ENCODE measurements around the gene LARP4B. TPM values are rescaled to one million over a fixed set of nuclear protein-coding genes. Genes with fewer than 3 reads are reported as not detected.

Gene LARP4B
- total and polyA plus RNA-seq, 2 donors (not counting 1 experiment from before 2014, with no cell fraction given) = 35.6 to 129 TPM

DNA sequence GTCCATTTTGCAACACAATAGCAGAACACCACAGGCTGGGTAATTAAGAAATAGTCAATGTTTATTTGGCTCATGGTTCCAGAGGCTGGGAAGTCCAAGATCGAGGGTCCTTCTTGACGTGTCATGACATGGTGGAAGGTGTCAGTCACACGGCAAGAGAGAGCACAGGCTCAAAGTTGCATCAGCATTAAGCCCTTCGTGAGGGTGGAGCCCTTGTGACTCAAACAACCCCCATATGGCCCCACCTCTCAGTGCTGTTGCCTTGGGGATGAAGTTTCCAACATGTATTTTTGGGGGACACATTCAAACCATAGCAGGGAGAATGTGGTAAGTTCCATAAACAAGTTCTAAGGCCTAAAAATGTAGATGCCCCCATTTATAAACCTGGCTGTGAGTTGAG, 32.1 kb upstream of the LARP4B start:
- no peak overlapping the region for H3K27ac Mint-ChIP-seq
- Histone ChIP-seq H3K27ac (ENCODE audit: low read length in 2 of 2) (no peak overlapping the region), H3K4me1 (ENCODE audit: control insufficient read depth in 2 of 2, insufficient read depth in 2 of 2, low read length in 2 of 2) (no peaks in the 10 kb centered on the region), H3K9me3 (ENCODE audit: control extremely low read depth in 1 of 3, control insufficient read depth in 2 of 3, insufficient read depth in 1 of 3, low read length in 2 of 3) (peaks cover 0 to 3% (median 0%) of the 10 kb centered on the region in 3 donors), H3K36me3 (replicated peaks in 1 of 2; ENCODE audit: control extremely low read depth in 1 of 2, control insufficient read depth in 1 of 2, extremely low read depth in 1 of 2, insufficient read depth in 2 of 2, low read length in 1 of 2) (no peaks in the 10 kb centered on the region), H3K4me2 (replicated peaks; ENCODE audit: low read depth, low read length, poor library complexity, severe bottlenecking) (no peak overlapping the region), H3K27me3 (replicated peaks in 1 of 4; ENCODE audit: control extremely low read depth in 1 of 4, control insufficient read depth in 3 of 4, insufficient read depth in 4 of 4, low read length in 3 of 4) (peaks cover 0 to 6% (median 2%) of the 10 kb centered on the region in 4 experiments), H3K79me2 (ENCODE audit: control insufficient read depth, insufficient read depth, low read length) (no peaks in the 10 kb centered on the region), H3K9ac (ENCODE audit: low read length) (no peak overlapping the region), H3K4me3 (ENCODE audit: control extremely low read depth in 1 of 5, extremely low read depth in 1 of 5, insufficient read depth in 1 of 5, low read depth in 2 of 5, low read length in 4 of 5) (no peak overlapping the region), H2AFZ (ENCODE audit: insufficient read depth, low read depth, low read length, poor library complexity, severe bottlenecking) (no peak overlapping the region), H4K20me1 (ENCODE audit: control insufficient read depth, insufficient read depth, low read length, poor library complexity, severe bottlenecking) (no peaks in the 10 kb centered on the region)
- no peak overlapping the region for H3K4me3 Mint-ChIP-seq
- no peaks in the 10 kb centered on the region for H3K4me1 Mint-ChIP-seq
- WGBS (ENCODE audit: insufficient coverage) = 94% methylated on average over 3 of the region's 4 CpGs
- H3K27me3 Mint-ChIP-seq = peaks cover 20% of the 10 kb centered on the region
- no peaks in the 10 kb centered on the region for H3K9me3 Mint-ChIP-seq (ENCODE audit: insufficient read depth)
- intact Hi-C loops (cut with micrococcal nuclease) = no loop called here
- DNase-seq (no peak), ATAC-seq (ENCODE audit: low read depth) (no peak)
- CTCF ChIA-PET = no interaction called here
- POLR2A ChIA-PET = no interaction called here
- TF ChIP-seq EZH2 (IDR thresholded peaks at IDR 0.05; ENCODE audit: borderline replicate concordance, insufficient read depth, low read depth, low read length, poor library complexity, severe bottlenecking) = no peak
- TF ChIP-seq, protein P1, sequence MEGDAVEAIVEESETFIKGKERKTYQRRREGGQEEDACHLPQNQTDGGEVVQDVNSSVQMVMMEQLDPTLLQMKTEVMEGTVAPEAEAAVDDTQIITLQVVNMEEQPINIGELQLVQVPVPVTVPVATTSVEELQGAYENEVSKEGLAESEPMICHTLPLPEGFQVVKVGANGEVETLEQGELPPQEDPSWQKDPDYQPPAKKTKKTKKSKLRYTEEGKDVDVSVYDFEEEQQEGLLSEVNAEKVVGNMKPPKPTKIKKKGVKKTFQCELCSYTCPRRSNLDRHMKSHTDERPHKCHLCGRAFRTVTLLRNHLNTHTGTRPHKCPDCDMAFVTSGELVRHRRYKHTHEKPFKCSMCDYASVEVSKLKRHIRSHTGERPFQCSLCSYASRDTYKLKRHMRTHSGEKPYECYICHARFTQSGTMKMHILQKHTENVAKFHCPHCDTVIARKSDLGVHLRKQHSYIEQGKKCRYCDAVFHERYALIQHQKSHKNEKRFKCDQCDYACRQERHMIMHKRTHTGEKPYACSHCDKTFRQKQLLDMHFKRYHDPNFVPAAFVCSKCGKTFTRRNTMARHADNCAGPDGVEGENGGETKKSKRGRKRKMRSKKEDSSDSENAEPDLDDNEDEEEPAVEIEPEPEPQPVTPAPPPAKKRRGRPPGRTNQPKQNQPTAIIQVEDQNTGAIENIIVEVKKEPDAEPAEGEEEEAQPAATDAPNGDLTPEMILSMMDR (IDR thresholded peaks at IDR 0.05) = no peak

DNA sequence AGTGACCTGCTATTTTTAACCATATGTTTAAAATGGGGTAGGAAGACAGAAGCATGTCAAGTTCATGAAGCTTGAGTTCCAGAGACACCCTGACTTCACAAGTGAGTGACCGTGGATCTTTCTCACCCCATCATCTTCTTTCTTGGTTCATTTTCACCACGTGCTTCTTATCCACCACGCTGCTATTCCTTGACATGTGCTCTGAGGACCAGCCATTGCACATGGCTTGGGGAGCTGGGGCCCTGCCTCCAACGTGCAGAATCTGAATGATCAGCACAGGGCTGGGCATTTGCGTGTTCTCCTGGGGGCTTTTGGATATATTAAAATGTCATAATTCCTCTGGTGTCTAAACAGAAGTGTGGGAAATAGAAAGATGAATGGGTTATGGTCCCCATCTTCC, 31.7 kb upstream of the LARP4B start:
- POLR2A ChIA-PET = no interaction called here

More for the DNA sequence above, 31.7 kb upstream of the LARP4B start:
- CTCF ChIA-PET = no interaction called here
- intact Hi-C loops (cut with micrococcal nuclease) = no loop called here
- no peaks in the 10 kb centered on the region for H3K79me2 ChIP-seq (ENCODE audit: control insufficient read depth, insufficient read depth, low read length)
- H3K4me3 Mint-ChIP-seq = no peak overlapping the region
- peaks cover 0 to 3% (median 0%) of the 10 kb centered on the region in 3 donors for H3K9me3 ChIP-seq (ENCODE audit: control extremely low read depth in 1 of 3, control insufficient read depth in 2 of 3, insufficient read depth in 1 of 3, low read length in 2 of 3)
- no peak for DNase-seq
- H3K4me2 ChIP-seq (replicated peaks; ENCODE audit: low read depth, low read length, poor library complexity, severe bottlenecking) = no peak overlapping the region
- H3K27ac Mint-ChIP-seq = no peak overlapping the region
- no peak overlapping the region for H3K9ac ChIP-seq (ENCODE audit: low read length)
- H3K27me3 ChIP-seq (replicated peaks in 1 of 4; ENCODE audit: control extremely low read depth in 1 of 4, control insufficient read depth in 3 of 4, insufficient read depth in 4 of 4, low read length in 3 of 4) = peaks cover 0 to 6% (median 2%) of the 10 kb centered on the region in 4 experiments
- 84% methylated on average over 4 of the region's 5 CpGs for WGBS (ENCODE audit: insufficient coverage)
- no peak overlapping the region for H3K4me3 ChIP-seq (ENCODE audit: control extremely low read depth in 1 of 5, extremely low read depth in 1 of 5, insufficient read depth in 1 of 5, low read depth in 2 of 5, low read length in 4 of 5)
- no peaks in the 10 kb centered on the region for H3K4me1 ChIP-seq (ENCODE audit: control insufficient read depth in 2 of 2, insufficient read depth in 2 of 2, low read length in 2 of 2)
- peaks cover 21% of the 10 kb centered on the region for H3K27me3 Mint-ChIP-seq
- H4K20me1 ChIP-seq (ENCODE audit: control insufficient read depth, insufficient read depth, low read length, poor library complexity, severe bottlenecking) = no peaks in the 10 kb centered on the region
- H3K4me1 Mint-ChIP-seq = no peaks in the 10 kb centered on the region
- no peak for ATAC-seq (ENCODE audit: low read depth)
- TF ChIP-seq, protein P1 (IDR thresholded peaks at IDR 0.05) = no peak
- TF ChIP-seq EZH2 (IDR thresholded peaks at IDR 0.05; ENCODE audit: borderline replicate concordance, insufficient read depth, low read depth, low read length, poor library complexity, severe bottlenecking) = no peak
- H3K27ac ChIP-seq (ENCODE audit: low read length in 2 of 2) = no peak overlapping the region
- no peak overlapping the region for H2AFZ ChIP-seq (ENCODE audit: insufficient read depth, low read depth, low read length, poor library complexity, severe bottlenecking)
- no peaks in the 10 kb centered on the region for H3K36me3 ChIP-seq (replicated peaks in 1 of 2; ENCODE audit: control extremely low read depth in 1 of 2, control insufficient read depth in 1 of 2, extremely low read depth in 1 of 2, insufficient read depth in 2 of 2, low read length in 1 of 2)
- no peaks in the 10 kb centered on the region for H3K9me3 Mint-ChIP-seq (ENCODE audit: insufficient read depth)

All from B cell (primary cell).